ENCODE data around the gene CNRIP1.
"Not testable (repeated sequence)": the region's sequence is repeated elsewhere in the genome, so short reads cannot be mapped to it uniquely, and the experiment has no call there.

Gene CNRIP1

DNA sequence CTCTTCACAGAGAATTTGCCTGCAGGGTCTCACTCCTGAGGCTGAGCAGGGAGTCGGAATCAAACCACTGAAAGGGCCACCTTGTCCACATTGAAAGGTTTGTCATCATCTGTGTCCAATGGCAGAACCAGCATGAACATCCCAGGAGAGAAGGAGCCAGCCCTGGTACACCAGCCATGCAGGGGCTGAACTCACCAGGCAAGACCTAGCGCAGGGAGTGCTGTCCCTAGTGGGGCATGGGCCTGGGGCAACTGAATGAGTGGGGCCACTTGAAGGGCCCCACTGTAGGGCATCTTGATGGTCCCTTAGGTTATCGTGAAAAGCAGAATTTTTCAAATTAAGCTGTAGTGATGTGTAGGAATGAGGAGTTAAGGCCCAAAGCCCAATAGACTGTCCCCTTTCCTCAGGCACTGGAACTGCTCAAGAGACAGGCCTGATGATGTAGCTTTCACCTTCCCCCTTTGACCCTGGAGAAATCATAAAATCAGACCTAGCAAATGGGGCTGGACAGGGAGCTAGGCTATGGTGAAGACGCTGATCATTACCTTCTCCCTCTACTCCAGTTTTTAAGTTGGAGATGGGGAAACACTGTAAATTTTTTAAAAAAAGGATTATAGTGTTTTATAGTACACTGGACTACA is 37.0 kb upstream of the CNRIP1 start:
- H3K4ac ChIP-seq (ENCODE audit: low read depth in 1 of 2, low read length in 2 of 2) = no peak overlapping the region
- H3K4me2 ChIP-seq (ENCODE audit: low read length, poor library complexity, severe bottlenecking) = no peak overlapping the region
- no peak overlapping the region for H3K9ac ChIP-seq (ENCODE audit: low read length)
- H3K79me1 ChIP-seq (replicated peaks; ENCODE audit: low read length, poor library complexity, severe bottlenecking) = no peaks in the 10 kb centered on the region
- no peak for DNase-seq
- no peak overlapping the region for H2BK5ac ChIP-seq (ENCODE audit: low read depth, low read length, poor library complexity, severe bottlenecking)
- H2AK5ac ChIP-seq (ENCODE audit: low read length, severe bottlenecking) = no peak overlapping the region
- H3K4me1 ChIP-seq (ENCODE audit: control insufficient read depth, insufficient read depth, low read depth, low read length) = no peaks in the 10 kb centered on the region
- no peak overlapping the region for H3K18ac ChIP-seq (ENCODE audit: low read depth in 1 of 2, low read length in 2 of 2)
- no peaks in the 10 kb centered on the region for H3K36me3 ChIP-seq (ENCODE audit: control insufficient read depth in 1 of 2, insufficient read depth in 2 of 2, low read depth in 1 of 2, low read length in 2 of 2)
- no peak overlapping the region for H3K4me3 ChIP-seq (ENCODE audit: insufficient read depth in 1 of 2, low read depth in 1 of 2, low read length in 2 of 2)
- H2BK12ac ChIP-seq (ENCODE audit: low read length in 2 of 2) = no peak overlapping the region
- H4K91ac ChIP-seq (ENCODE audit: low read length) = no peak overlapping the region
- H3K27ac ChIP-seq (ENCODE audit: low read length, poor library complexity, severe bottlenecking) = no peak overlapping the region
- H2BK120ac ChIP-seq (ENCODE audit: low read depth, low read length) = no peak overlapping the region
- H2AFZ ChIP-seq (ENCODE audit: low read depth, low read length) = no peak overlapping the region
- H3K9me3 ChIP-seq (ENCODE audit: control insufficient read depth, low read length) = no peaks in the 10 kb centered on the region
- H3K23ac ChIP-seq (ENCODE audit: low read length in 2 of 2) = no peak overlapping the region
- H4K8ac ChIP-seq (ENCODE audit: low read length) = no peak overlapping the region
- 95% methylated on average over 2 of the region's 4 CpGs for WGBS
- no peak overlapping the region for H2BK15ac ChIP-seq (ENCODE audit: low read depth, poor library complexity, severe bottlenecking)
- H3K14ac ChIP-seq (ENCODE audit: low read length in 2 of 2) = no peak overlapping the region
- no peaks in the 10 kb centered on the region for H3K27me3 ChIP-seq (ENCODE audit: control insufficient read depth in 1 of 2, insufficient read depth in 1 of 2, low read length in 2 of 2)

DNA sequence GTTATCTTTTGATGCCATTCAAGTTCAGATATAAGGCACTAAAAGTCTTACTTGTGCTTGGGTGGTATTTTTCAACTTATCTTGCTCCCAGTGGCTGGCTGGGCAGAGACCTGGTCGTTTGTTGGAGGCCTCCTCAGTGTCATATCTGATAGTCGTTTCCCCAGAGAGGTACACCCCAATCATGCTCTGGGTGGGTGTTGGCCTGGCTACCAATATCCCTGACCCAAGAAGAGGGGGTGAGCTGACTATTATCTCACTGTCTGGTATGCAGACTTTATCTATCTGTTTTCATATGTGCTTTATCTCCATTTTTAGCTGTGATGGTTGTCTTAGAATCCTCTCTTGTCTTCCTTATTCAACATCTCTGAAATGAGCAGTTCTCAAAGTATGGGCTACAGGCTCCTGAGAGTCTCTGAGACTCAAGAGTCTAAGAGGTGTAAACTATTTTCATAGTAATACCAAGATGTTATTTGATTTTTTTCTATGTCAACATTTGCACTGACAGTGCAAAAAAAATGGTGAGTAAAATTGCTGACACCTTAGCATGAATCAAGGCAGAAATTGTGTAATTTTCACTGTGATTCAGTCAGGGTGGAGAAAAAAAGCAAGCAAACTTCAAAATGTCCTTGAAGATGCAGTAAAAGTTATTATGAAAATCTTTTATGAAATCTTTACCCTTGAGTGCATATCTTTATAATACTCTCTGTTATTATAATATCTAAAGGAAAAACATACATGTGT is 33.1 kb upstream of the CNRIP1 start:
- H3K23ac ChIP-seq (ENCODE audit: low read length in 2 of 2) = no peak overlapping the region
- no peak overlapping the region for H3K18ac ChIP-seq (ENCODE audit: low read depth in 1 of 2, low read length in 2 of 2)
- no peaks in the 10 kb centered on the region for H3K9me3 ChIP-seq (ENCODE audit: control insufficient read depth, low read length)
- H3K9ac ChIP-seq (ENCODE audit: low read length) = no peak overlapping the region
- no peak overlapping the region for H3K27ac ChIP-seq (ENCODE audit: low read length, poor library complexity, severe bottlenecking)
- no peak overlapping the region for H2AFZ ChIP-seq (ENCODE audit: low read depth, low read length)
- H2BK15ac ChIP-seq (ENCODE audit: low read depth, poor library complexity, severe bottlenecking) = no peak overlapping the region
- no peak overlapping the region for H3K14ac ChIP-seq (ENCODE audit: low read length in 2 of 2)
- DNase-seq = no peak
- no peak overlapping the region for H2AK5ac ChIP-seq (ENCODE audit: low read length, severe bottlenecking)
- no peak overlapping the region for H2BK5ac ChIP-seq (ENCODE audit: low read depth, low read length, poor library complexity, severe bottlenecking)
- H2BK12ac ChIP-seq (ENCODE audit: low read length in 2 of 2) = no peak overlapping the region
- no peaks in the 10 kb centered on the region for H3K4me1 ChIP-seq (ENCODE audit: control insufficient read depth, insufficient read depth, low read depth, low read length)
- H3K4ac ChIP-seq (ENCODE audit: low read depth in 1 of 2, low read length in 2 of 2) = no peak overlapping the region
- no peak overlapping the region for H2BK120ac ChIP-seq (ENCODE audit: low read depth, low read length)
- no peak overlapping the region for H4K91ac ChIP-seq (ENCODE audit: low read length)
- H3K4me2 ChIP-seq (ENCODE audit: low read length, poor library complexity, severe bottlenecking) = no peak overlapping the region
- no peaks in the 10 kb centered on the region for H3K27me3 ChIP-seq (ENCODE audit: control insufficient read depth in 1 of 2, insufficient read depth in 1 of 2, low read length in 2 of 2)
- no peak overlapping the region for H3K4me3 ChIP-seq (ENCODE audit: insufficient read depth in 1 of 2, low read depth in 1 of 2, low read length in 2 of 2)
- no peak overlapping the region for H4K8ac ChIP-seq (ENCODE audit: low read length)
- no peaks in the 10 kb centered on the region for H3K79me1 ChIP-seq (replicated peaks; ENCODE audit: low read length, poor library complexity, severe bottlenecking)
- no peaks in the 10 kb centered on the region for H3K36me3 ChIP-seq (ENCODE audit: control insufficient read depth in 1 of 2, insufficient read depth in 2 of 2, low read depth in 1 of 2, low read length in 2 of 2)
- WGBS = 51% methylated on average over 2 of the region's 2 CpGs

DNA sequence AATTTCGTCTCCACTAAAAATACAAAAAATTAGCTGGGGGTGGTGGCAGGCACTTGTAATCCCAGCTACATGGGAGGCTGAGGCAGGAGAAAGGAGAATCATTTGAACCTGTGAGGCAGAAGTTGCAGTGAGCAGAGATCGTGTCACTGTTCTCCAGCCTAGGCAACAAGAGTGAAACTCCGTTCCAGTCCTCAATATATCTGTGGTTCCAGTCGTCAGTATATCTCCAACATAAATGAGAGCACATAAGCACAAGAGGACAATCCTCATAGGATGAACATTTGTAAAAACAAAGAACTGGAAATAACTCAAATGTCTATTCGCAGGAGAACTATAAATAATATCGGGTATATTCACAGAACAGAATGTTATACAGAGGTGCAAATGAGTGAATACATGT is 32.2 kb upstream of the CNRIP1 start:
- Histone ChIP-seq H3K14ac (ENCODE audit: low read length in 2 of 2) (no peak overlapping the region), H3K79me1 (replicated peaks; ENCODE audit: low read length, poor library complexity, severe bottlenecking) (no peaks in the 10 kb centered on the region), H2BK15ac (ENCODE audit: low read depth, poor library complexity, severe bottlenecking) (no peak overlapping the region), H3K4me1 (ENCODE audit: control insufficient read depth, insufficient read depth, low read depth, low read length) (no peaks in the 10 kb centered on the region), H3K4me2 (ENCODE audit: low read length, poor library complexity, severe bottlenecking) (no peak overlapping the region), H2AFZ (ENCODE audit: low read depth, low read length) (no peak overlapping the region), H2BK5ac (ENCODE audit: low read depth, low read length, poor library complexity, severe bottlenecking) (no peak overlapping the region), H3K4ac (ENCODE audit: low read depth in 1 of 2, low read length in 2 of 2) (no peak overlapping the region), H4K91ac (ENCODE audit: low read length) (no peak overlapping the region), H2BK120ac (ENCODE audit: low read depth, low read length) (no peak overlapping the region), H3K36me3 (ENCODE audit: control insufficient read depth in 1 of 2, insufficient read depth in 2 of 2, low read depth in 1 of 2, low read length in 2 of 2) (no peaks in the 10 kb centered on the region), H3K27ac (ENCODE audit: low read length, poor library complexity, severe bottlenecking) (no peak overlapping the region), H3K9me3 (ENCODE audit: control insufficient read depth, low read length) (no peaks in the 10 kb centered on the region), H3K23ac (ENCODE audit: low read length in 2 of 2) (no peak overlapping the region), H2BK12ac (ENCODE audit: low read length in 2 of 2) (no peak overlapping the region), H3K18ac (ENCODE audit: low read depth in 1 of 2, low read length in 2 of 2) (no peak overlapping the region), H4K8ac (ENCODE audit: low read length) (no peak overlapping the region), H3K27me3 (ENCODE audit: control insufficient read depth in 1 of 2, insufficient read depth in 1 of 2, low read length in 2 of 2) (no peaks in the 10 kb centered on the region), H3K4me3 (ENCODE audit: insufficient read depth in 1 of 2, low read depth in 1 of 2, low read length in 2 of 2) (no peak overlapping the region), H2AK5ac (ENCODE audit: low read length, severe bottlenecking) (no peak overlapping the region), H3K9ac (ENCODE audit: low read length) (no peak overlapping the region)
- WGBS = 97% methylated on average over 4 of the region's 6 CpGs
- DNase-seq = no peak

DNA sequence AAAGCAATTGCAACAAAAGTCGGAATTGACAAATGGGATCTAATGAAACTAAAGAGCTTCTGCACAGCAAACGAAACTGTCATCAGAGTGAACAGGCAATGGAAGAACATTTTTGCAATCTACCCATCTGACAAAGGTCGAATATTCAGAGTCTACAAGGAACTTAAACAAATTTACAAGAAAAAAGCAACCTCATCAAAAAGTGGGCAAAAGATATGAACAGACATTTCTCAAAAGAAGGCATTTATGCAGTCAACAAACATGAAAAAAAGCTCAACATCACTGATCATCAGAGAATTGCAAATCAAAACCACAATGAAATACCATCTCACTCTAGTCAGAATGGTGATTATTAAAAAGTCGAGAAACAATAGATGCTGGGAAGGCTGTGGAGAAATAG is 29.3 kb upstream of the CNRIP1 start:
- H3K9ac ChIP-seq (ENCODE audit: low read length); H3K4me2 ChIP-seq (ENCODE audit: low read length, poor library complexity, severe bottlenecking); H3K18ac ChIP-seq (ENCODE audit: low read depth in 1 of 2, low read length in 2 of 2); H4K8ac ChIP-seq (ENCODE audit: low read length); H2BK12ac ChIP-seq (ENCODE audit: low read length in 2 of 2); H2BK120ac ChIP-seq (ENCODE audit: low read depth, low read length); H2BK5ac ChIP-seq (ENCODE audit: low read depth, low read length, poor library complexity, severe bottlenecking); H3K14ac ChIP-seq (ENCODE audit: low read length in 2 of 2); H3K4me1 ChIP-seq (ENCODE audit: control insufficient read depth, insufficient read depth, low read depth, low read length); H2AFZ ChIP-seq (ENCODE audit: low read depth, low read length); H3K9me3 ChIP-seq (ENCODE audit: control insufficient read depth, low read length); H3K27me3 ChIP-seq (ENCODE audit: control insufficient read depth in 1 of 2, insufficient read depth in 1 of 2, low read length in 2 of 2); H2AK5ac ChIP-seq (ENCODE audit: low read length, severe bottlenecking); H3K79me1 ChIP-seq (replicated peaks; ENCODE audit: low read length, poor library complexity, severe bottlenecking); H2BK15ac ChIP-seq (ENCODE audit: low read depth, poor library complexity, severe bottlenecking); H3K4ac ChIP-seq (ENCODE audit: low read depth in 1 of 2, low read length in 2 of 2); H3K27ac ChIP-seq (ENCODE audit: low read length, poor library complexity, severe bottlenecking); H3K4me3 ChIP-seq (ENCODE audit: insufficient read depth in 1 of 2, low read depth in 1 of 2, low read length in 2 of 2); H4K91ac ChIP-seq (ENCODE audit: low read length); DNase-seq; H3K36me3 ChIP-seq (ENCODE audit: control insufficient read depth in 1 of 2, insufficient read depth in 2 of 2, low read depth in 1 of 2, low read length in 2 of 2); H3K23ac ChIP-seq (ENCODE audit: low read length in 2 of 2): not testable (repeated sequence)
- 85% methylated on average over 4 of the region's 4 CpGs for WGBS
